Endothelial cell (in vitro differentiated cells): ENCODE data around the gene UVRAG. TPM values are rescaled to one million over a fixed set of nuclear protein-coding genes. Genes with fewer than 3 reads are reported as not detected.

Experiments
- DNase-seq: peaks from one replicate; pipeline ENCODE4 v3.0.0; 2021; ENCODE audit warnings: low spot score
- H3K27ac Mint-ChIP-seq: one replicate; pipeline ENCODE4 v1.8.0; 2021; ENCODE audit warnings: mixed read lengths, inconsistent platforms; ENCODE audit not compliant: unreplicated experiment
- H3K27me3 Mint-ChIP-seq: one replicate; pipeline ENCODE4 v1.8.0; 2021; ENCODE audit warnings: mild to moderate bottlenecking, moderate library complexity, mixed read lengths, inconsistent platforms; ENCODE audit not compliant: unreplicated experiment
- H3K36me3 Mint-ChIP-seq: one replicate; pipeline ENCODE4 v1.8.0; 2021; ENCODE audit warnings: mild to moderate bottlenecking, low read depth, mixed read lengths, inconsistent platforms; ENCODE audit not compliant: unreplicated experiment
- H3K4me1 Mint-ChIP-seq: one replicate; pipeline ENCODE4 v1.8.0; 2021; ENCODE audit warnings: mild to moderate bottlenecking, mixed read lengths, inconsistent platforms; ENCODE audit not compliant: unreplicated experiment
- H3K4me3 Mint-ChIP-seq: one replicate; pipeline ENCODE4 v1.8.0; 2021; ENCODE audit warnings: mild to moderate bottlenecking, mixed read lengths, inconsistent platforms; ENCODE audit not compliant: unreplicated experiment
- H3K9me3 Mint-ChIP-seq: one replicate; pipeline ENCODE4 v1.8.0; 2021; ENCODE audit warnings: mixed read lengths, inconsistent platforms; ENCODE audit not compliant: unreplicated experiment
- total RNA-seq: library from RNA; stranded (reverse); fragmentation: NEBNext Ultra II Directional; extraction: Animal tissue kit (Norgen Biotek cat#: 25700); gene quantifications from one replicate; pipeline ENCODE4 v1.2.1, GENCODE V29; 2021; ENCODE audit not compliant: unreplicated experiment
- TF ChIP-seq, protein P1 (sequence below): fragments of 200-600 bp; sonication (generic); IDR thresholded peaks from one replicate; pipeline ENCODE4 v1.5.0; 2021; ENCODE audit warnings: antibody characterized with exemption; ENCODE audit not compliant: unreplicated experiment

Gene UVRAG
- total RNA-seq, 1 donor from 2014 or later = 25.0 TPM

DNA sequence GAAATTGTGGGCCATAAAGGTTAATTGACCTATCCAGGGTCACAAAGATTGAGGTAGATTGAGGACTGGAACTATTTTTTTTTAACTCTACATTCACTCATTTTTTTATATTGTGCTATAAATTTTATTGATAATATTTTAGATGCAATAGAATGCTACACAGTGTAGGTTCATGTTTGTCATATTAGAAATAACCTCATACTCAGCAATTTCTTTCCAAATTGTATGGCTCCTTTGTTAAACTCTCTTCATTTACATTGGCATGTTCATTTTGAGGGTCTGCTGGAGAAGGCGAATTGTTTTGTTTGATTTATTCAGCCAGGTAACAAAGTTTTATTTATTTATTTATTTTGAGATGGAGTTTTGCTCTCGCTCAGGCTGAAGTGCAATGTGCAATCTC, 44.6 kb downstream of the UVRAG start:
- DNase-seq = no peak
- Mint-ChIP-seq H3K4me3 (no peak overlapping the region), H3K9me3 (no peaks in the 10 kb centered on the region), H3K36me3 (no peaks in the 10 kb centered on the region), H3K27ac (no peak overlapping the region), H3K27me3 (no peaks in the 10 kb centered on the region), H3K4me1 (no peaks in the 10 kb centered on the region)
- TF ChIP-seq, protein P1, sequence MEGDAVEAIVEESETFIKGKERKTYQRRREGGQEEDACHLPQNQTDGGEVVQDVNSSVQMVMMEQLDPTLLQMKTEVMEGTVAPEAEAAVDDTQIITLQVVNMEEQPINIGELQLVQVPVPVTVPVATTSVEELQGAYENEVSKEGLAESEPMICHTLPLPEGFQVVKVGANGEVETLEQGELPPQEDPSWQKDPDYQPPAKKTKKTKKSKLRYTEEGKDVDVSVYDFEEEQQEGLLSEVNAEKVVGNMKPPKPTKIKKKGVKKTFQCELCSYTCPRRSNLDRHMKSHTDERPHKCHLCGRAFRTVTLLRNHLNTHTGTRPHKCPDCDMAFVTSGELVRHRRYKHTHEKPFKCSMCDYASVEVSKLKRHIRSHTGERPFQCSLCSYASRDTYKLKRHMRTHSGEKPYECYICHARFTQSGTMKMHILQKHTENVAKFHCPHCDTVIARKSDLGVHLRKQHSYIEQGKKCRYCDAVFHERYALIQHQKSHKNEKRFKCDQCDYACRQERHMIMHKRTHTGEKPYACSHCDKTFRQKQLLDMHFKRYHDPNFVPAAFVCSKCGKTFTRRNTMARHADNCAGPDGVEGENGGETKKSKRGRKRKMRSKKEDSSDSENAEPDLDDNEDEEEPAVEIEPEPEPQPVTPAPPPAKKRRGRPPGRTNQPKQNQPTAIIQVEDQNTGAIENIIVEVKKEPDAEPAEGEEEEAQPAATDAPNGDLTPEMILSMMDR = no peak

DNA sequence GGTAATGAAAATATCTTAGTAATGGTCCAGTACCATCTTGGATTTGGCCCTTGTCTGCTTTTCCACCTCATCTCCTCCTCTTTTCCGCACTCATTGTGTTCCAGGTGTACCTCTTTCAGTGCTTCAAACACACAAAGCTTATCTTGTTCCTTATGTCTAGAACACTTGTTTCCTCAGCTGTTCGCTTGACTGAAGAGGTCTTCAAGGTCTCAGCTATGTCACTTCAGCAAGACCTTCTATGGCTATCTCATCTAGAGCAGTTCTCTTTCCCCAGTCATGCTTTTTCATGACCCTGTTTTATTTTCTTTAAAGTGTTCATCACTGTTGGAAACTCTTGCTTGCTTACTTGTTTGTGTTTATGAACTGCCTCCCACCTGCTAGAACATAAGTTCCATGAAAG, 47.4 kb downstream of the UVRAG start:
- TF ChIP-seq, protein P1 = no peak
- H3K9me3 Mint-ChIP-seq = no peaks in the 10 kb centered on the region
- DNase-seq = no peak
- H3K27me3 Mint-ChIP-seq = peaks cover 1% of the 10 kb centered on the region
- no peak overlapping the region for H3K27ac Mint-ChIP-seq
- no peaks in the 10 kb centered on the region for H3K36me3 Mint-ChIP-seq
- no peak overlapping the region for H3K4me3 Mint-ChIP-seq
- H3K4me1 Mint-ChIP-seq = no peaks in the 10 kb centered on the region

DNA sequence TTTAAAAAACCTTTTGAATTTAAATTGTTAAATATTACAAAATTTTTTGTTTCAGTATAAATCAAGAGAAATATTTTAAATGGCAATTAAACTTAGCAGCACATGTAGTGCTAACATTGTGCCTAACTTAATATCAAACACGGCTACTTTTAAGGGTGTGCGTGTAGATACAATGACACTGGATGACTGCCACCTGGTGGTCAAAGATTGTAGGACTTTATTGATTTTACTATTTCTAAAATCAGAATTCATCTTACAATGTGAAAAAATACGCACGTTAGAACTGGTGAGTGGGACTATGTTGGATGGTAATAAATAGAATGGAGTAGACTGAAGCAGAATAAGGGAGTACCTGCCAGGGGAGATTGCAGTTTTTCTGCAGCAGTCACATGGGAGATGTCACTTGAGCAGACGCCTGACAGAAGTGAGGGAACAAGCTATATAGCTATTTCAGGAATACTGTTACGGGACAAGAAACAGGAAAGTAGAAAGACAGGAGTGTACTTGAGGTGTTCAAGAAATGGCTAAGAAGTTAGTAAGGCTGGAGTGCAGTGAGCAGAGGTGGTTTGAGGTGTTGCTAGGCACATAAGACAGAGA, 52.9 kb downstream of the UVRAG start:
- DNase-seq = peak; percentile 40
- Mint-ChIP-seq H3K36me3 (no peaks in the 10 kb centered on the region), H3K4me1 (no peaks in the 10 kb centered on the region), H3K27ac (no peak overlapping the region), H3K4me3 (no peak overlapping the region), H3K9me3 (no peaks in the 10 kb centered on the region), H3K27me3 (peaks cover 1% of the 10 kb centered on the region)
- TF ChIP-seq, protein P1 = peak; percentile 97

DNA sequence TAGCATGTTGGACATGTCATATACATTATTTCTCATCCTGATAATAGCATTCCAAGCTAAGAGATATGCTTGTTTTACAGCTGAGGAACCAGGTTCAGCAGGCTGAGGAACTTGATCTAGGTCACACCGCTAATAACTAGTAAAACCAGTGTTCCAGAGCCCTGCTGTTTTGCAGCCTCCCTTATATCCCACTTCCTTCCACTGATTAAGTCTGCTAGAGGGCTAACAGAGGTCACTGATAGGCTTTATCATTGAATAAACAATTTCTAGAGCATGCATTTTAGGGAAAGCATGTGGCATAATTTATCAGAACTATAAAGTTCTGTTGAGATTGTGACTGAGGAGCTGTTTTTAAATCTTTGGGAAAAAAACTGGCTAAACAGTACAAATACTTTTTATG, 54.0 kb downstream of the UVRAG start:
- TF ChIP-seq, protein P1 = no peak
- Mint-ChIP-seq H3K27ac (no peak overlapping the region), H3K4me3 (no peak overlapping the region), H3K36me3 (no peaks in the 10 kb centered on the region), H3K9me3 (no peaks in the 10 kb centered on the region), H3K4me1 (peaks cover 8% of the 10 kb centered on the region), H3K27me3 (peaks cover 1% of the 10 kb centered on the region)
- no peak for DNase-seq

DNA sequence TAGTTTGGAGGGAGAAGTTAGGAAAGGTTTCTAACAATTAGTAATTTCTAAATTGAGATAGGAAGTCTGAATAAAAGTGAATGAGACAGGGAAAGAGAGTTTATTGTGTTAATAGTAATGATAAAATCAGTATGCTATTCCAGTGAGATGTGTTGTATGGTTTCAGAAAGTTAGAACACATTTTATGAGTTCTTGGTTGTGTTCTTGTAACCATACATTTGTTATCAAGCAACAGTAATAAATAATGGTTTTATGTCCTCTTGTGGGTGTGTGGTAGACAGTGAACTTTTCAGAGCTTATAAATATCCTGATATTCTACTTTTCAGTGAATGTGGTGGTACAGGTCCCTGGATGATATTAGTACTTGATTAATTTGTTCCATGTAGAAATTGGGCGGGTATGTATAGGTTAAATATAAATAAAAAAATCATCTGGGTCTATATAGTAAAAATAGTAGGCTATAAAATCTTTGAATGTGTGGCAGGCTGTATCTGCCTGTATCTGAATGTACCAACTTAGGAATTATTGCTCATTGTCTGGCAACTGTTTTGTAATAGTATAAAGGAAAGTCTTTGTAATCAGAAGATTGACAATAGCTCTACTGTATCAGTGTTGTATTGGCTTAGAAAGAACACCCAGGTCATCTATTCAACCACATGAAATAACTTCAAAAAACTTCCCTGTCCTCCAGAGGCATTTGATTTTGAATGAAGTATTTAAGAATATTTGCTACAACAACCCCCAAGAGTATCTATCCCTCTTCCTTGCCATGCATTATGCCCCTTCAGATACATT, 54.8 kb downstream of the UVRAG start:
- H3K27ac Mint-ChIP-seq = no peak overlapping the region
- TF ChIP-seq, protein P1 = no peak
- DNase-seq = no peak
- no peaks in the 10 kb centered on the region for H3K9me3 Mint-ChIP-seq
- H3K4me3 Mint-ChIP-seq = no peak overlapping the region
- no peaks in the 10 kb centered on the region for H3K36me3 Mint-ChIP-seq
- H3K4me1 Mint-ChIP-seq = peaks cover 11% of the 10 kb centered on the region
- peaks cover 1% of the 10 kb centered on the region for H3K27me3 Mint-ChIP-seq
